Measurements from ENCODE around the gene TRAFD1.
A peak's percentile ranks its signal among the peaks of the same experiment; 100 is the strongest.

Gene TRAFD1

DNA sequence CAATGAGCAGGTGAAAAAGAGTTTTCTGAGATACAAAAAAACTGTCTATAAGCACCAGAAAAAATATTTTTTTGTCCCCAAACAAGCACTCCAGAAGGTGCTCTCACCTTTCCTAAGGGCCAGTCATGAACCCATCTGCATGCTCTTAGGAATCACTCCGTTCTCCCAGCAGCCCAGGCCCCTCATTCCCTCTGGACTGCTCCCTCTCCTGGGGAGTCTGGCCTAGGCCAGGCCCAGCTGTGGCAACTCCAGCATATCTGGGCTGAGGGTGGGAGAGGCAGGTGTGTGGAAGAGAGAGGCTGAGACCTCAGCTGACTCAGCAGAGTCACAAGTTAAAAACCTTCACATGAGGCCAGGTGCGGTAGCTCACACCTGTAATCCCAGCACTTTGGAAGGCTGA is 54.6 kb downstream of the TRAFD1 start:
- no peak for DNase-seq

DNA sequence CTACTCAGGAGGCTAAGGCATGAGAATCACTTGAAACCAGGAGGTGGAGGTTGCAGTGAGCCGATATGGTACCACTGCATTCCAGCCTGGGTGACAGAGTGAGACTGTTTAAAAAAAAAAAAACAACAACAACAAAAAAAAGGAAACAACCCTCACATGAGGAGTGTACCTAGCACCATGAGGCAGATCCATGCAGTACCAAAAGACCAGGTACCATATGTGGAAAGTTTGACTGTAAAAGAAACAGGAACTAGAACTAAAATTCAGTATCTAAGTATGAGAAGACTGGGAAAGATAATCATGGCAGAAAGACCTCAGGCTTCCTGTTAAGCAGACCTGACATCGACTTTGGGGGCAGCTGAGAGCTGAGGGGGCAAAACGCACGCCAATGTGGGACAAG is 55.1 kb downstream of the TRAFD1 start:
- DNase-seq = no peak

DNA sequence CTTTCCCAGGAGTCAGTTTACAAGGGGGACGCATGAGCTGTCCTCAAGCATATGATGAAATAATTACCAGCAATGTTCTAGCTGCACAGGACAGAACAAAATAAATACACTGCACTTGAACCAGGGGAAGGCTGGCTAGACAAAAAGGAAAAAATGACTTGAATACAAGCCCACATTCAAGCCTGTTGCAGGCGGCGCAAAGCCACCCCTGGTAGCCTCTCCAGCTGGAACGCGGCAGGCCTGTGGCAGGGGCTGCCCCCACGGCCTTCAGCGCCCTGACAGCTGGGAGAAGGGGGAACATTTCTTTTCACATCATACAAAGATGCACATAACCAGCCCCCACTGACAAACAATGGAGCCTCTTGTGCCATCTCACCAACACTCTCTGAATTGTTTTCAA is 57.1 kb downstream of the TRAFD1 start:
- DNase-seq = no peak

DNA sequence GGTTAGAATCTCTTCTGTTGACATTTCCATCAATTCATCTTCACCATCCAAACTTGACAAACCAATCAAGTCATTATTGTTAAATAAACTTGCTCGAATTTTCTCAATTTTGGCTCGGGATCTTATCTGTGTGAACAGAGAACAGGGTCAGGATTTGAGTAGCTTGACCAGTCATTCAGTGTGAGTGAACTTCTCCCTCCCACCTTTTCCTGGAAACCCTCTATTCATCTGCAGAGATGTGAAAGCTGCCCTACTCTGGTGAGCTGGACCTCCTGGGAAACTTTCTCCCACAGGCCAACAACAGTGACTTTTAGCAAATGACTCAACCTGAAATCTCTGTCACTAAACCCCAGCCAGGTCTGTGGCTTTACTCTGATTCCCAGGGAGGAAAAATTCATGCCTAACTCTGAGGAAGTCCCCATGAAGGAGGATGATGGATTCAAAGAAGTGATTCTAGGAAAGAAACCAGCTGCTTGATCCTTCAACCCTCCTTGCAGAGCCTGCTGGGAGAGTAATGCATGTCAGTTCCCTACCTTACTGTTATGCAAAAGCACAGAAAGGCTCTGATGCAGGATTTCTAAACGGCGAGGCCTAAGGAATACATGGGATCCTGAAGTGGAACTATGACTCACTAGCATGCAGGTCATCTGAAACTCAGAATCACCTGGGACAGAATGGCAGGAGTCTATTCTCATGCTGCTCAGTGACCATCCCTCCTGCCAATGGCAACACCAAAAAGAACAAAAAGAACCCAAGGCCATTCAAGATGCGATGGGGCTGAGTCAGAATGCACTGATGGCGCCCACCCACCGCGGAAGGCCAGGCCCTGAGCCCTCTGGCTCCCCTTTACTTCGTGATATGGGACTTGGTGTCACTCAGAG is 58.0 kb downstream of the TRAFD1 start:
- DNase-seq = no peak

DNA sequence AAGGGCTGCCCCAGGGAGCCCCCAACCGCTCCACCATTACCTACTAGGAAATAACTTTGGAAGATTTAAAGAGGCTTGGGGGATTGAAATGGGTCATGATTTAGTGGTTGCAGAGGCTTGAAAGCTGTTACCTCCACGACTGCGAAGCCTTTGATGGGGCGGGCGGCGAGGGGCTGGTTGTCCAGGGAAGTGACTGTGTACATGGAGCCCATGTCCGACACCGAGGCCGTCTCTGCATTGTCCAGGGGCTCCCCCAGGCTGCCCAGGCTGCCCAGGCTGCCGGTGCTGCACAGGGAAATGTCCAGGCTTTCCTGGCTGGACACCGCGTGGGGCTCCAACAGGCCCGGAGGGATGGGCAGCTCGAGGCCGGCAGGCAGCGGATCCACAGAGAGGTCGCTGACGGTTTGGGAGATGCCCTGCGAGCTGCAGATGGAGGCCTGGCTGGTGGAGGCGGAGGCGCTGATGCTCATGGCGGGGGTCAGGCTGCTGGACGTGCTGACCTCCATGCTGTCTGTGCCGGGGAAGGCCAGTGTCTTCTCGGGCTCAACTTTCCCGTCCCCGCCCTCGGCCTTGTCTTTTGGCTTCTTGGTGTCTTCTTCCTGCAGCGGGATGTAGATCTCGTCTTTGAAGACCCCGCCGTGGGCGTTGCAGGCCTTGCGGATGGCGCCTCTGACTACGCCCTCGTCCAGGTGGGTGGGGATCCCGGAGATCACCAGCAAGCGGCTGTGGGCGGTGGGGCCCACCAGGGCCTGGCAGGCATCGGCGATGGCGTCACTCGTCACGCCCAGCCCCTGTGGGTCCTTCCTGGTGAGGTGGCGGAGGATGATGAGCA is 58.9 kb downstream of the TRAFD1 start:
- no peak for DNase-seq

DNA sequence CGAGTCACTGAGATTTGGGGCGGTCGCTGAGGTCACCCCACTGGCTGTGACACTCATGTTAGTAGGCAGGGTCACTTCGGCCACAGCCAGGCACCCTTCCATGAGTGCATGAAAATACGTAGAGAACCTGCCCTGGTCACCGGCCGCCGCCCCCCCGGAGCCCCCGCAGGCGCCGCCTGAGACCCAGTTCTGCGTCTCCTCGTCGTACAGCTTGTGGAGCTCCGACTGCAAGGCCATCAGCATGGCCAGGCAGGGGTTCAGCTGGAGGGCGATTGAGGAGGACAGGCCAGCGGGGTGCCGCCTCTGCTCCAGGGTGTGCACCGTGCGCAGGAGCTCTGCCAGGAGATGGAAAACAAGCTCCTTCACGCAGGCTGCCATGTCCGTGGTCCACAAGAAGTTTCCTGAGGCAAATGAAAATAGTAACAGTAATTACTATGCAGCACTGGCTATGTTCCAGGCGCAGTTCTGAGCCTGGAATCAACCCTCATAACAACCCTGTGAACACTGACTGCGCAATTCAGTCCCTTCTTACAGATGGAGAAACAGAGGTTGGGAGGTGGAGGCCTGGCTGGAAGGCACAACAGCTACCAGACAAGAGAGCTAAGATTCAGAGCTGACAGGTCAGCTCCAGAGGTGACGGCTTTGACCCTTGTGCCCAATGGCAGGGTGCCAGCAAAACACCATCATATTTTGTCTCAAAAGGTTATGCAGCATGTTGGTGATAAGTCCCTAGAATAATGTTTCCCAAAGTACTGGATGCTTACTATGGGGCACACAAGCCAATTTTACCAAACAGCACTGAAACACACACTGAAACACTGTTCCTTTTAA is 59.9 kb downstream of the TRAFD1 start:
- no peak for DNase-seq

DNA sequence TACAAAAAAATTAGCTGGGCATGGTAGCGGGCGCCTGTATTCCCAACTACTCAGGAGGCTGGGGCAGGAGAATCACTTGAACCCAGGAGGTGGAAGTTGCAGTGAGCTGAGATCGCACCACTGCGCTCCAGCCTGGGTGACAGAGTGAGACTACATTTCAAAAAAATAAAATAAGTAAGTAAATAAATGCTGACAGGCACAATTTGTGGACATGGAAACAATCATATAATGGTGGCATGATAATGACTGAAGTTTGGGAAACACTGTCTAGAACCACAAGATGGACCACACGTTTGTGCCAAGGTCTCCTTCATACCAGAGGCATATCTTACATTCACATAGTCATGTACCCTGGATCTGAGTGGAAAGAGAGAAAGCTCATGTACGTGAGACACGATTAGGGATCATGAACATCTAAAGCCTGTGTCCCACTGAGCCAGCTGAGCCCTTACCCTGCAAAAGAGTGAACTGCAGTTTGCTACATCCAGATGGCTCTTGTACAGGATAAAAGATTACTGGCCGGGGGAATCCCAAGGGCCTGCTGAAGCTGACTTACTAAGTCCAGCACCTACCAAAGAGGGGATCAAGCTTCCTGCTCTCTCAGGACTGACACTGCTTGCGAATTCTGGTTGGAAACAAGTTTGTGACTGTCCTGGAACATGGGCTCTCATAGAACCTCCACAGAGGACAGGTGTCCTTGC is 62.9 kb downstream of the TRAFD1 start:
- no peak for DNase-seq

DNA sequence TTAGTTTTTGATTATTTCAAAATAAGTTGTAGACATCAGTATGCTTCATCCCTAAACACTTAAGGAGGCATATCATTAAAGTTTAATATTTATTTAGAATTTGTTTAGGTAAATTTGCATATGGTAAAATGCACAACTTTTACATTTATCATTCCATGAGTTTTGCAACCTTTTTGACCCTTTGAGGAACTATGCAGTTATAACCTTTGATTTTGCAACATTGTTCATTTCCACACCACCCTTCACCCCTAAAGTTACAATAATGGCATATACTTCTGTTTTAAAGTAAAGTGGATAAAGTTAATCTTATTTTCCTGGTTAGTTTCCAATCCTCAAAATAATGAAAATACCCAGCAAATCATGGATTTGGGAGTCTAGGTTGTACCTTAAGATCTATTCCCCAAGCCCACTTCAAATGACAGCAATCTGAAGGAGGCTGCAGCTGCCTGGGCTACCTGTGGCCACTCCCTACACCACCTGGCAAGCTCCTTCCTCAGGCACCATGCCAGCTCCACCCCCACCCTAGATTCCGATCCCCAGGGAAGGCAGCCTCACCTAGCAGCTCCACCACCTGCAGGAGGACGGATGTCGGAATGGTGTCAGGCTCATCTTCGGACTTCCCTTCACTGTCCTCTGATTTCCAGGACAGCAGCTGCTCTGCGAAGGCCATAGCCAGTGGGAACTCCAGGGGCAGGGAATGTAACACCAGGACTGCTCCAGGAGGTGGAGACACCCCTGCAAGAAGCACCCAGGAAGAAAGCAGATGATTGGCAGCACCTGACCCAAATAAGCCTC is 65.1 kb downstream of the TRAFD1 start:
- no peak for DNase-seq

DNA sequence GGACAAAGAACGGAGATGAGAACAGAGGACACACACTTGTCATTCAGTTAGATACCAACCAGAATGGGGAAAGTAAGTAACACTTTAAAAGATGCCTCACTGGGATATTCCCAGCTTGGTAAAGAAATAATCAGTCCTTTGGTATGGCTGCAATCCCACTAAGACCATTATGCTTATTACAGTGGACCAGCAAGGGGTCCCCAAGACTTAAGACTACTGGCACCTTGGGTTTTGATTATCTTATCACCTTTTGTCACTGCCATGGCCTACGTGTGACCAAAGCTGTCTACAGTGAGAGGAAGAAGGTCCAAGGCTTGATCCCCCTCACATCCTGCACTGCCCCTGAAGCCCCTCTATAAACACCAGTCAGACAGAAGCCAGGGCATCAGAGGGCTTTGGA is 65.8 kb downstream of the TRAFD1 start:
- DNase-seq = no peak

DNA sequence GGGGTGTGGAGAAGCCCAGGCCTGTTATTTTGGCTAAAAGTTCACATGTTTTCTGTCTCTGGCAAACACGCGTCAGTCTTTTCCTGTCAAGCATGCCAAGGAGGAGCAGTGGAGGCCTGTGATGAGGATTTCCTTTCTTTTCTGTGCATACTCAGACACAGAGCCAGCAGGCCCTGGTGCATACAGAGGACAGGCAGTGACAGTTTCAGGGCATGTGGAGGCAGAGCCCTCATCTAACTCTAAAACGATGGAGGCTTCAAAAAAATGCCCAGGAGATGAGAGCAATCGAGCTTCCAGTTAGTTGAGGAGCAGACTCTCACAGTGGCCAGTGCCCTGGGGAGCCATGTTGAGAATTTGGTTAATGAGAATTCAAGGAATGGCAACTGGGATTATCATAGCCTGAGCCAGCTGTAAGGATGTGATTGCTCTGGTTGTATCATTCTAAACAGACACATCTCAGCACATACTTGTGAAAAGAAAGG is 66.5 kb downstream of the TRAFD1 start:
- DNase-seq = no peak

DNA sequence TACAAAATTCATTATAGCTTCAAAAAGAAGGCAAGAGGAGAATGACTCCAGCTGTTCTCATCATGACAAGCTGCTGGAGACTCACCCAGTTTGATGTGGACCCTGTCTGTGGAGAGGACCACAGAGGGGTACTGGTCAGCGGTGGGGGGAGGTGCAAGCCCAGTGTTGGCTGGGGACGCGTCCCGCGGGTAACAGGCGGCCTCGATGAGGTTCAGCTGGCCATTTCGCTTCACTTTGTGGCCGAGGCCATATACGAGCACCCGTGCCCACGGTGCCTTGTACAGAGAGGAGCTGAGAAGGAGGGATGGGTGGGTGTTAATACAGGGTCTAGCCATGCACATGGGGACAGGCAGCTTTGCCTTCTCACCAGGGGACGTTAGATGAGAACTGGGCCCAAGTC is 67.1 kb downstream of the TRAFD1 start:
- no peak for DNase-seq

DNA sequence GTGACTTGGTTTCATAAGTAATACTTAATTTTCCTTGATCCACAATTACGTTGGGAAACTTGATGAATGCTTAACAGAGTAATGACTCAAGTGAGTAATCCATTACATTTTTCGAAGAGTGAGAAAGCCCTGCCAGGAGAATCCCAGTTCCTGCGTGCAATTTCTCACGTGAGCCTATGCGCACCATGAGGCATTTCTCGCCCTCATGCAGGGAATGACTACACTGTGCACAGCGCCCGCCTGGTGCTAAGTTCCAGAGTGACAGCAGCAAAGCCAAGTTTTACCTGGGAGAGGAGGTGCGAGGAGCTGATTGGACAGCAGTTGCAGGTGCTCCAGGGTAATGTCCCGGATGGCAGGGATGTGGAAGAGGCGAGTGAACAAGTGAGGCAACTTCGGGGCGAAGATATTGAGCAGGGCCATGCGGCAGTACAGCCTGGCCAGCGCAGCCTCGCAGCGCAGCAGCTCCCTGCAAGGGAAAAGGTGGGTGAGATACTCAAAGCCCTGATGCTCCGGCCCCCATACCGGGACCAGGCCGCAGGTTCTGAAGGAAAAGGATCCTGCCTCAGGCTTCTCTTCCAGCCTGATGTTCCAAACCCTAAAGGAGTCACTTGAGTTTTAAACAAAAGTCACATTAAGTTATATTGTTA is 69.4 kb downstream of the TRAFD1 start:
- no peak for DNase-seq

DNA sequence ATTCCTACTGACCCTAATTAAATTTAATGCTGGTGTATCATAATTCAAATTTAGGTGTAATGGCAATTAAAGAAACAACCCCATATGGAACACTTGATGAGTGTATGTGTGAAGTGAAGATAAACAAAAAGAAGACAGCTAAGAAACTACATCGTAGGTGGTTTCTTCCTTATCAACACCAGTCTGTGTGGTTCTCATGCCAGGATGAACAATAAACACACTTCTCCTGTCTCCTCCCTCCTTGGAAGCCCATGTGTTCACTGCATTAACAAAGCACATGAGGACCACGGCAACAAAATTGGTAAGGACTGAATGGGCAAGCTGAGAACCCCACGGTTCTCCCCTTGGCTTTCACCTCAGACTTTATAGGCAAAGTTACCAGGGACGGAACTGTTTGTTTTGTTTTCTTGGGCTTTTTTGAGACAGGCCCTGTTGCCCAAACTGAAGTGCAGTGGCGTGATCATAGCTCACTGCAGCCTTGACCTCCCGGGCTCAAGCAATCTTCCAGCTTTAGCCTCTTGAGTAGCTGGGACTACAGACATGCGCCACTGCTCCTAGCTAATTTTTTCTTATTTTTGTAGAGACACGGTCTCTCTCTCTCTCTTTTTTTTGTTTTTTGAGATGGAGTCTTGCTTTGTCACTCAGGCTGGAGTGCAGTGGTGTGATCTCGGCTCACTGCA is 71.0 kb downstream of the TRAFD1 start:
- no peak for DNase-seq

DNA sequence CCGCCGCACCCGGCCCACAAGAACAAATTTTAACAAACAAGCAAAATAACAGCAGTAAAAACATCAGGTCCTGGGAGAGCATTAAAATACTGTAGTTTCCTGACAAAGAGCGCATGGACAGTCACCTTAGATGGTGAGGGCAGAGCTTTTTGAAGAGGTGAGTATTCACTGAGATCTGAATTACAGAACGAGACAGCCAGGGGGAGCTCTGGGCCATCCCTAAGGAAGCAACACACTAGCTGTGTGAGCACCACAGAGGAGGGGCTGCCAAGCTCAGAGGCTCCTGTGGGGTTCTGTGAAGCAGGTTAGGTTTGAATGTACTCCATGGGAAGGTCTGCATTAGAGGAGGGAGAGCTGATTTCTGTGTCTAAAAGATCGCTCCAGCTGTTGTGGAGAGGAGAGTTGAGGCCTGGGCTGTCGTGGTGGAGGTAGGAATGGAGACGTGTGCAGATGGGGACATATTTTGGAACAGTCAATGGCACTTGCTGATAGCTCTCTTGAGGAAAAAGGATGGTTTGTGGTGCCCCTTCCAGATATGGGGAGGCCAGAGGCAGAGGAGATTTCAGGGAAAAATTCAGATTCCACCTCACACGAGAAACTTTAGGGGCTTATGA is 72.9 kb downstream of the TRAFD1 start:
- DNase-seq = peak; percentile 76 to 81

DNA sequence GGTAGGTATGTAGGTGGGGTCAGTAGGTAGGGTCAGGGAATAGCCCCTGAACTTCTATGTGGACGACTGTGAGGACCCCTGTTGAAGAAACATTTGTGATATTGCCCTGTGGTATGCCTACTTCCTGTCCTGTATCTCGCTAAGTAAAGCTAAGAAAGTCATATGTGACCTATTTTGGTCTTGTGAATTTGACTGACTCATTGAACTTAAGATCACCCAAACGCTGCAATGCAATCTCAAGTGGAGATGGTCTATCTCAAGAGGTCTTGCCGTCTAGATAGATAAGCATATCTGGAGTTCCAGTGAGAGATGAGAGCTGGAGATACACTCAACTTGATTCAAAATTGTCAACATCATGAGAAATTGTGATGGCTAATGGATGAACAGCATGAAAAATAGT is 73.8 kb downstream of the TRAFD1 start:
- no peak for DNase-seq

Data from SHP77 (cell line).